SKM-1 treated with dmso at 0.1 percent for 144 hours (cell line): ENCODE data around the gene PSAPL1.

Experiments
- DNase-seq: peaks from one replicate; lab custom pipeline; 2025; ENCODE audit not compliant: unreplicated experiment; lab: John Stamatoyannopoulos, UW

The PSAPL1 gene

DNA sequence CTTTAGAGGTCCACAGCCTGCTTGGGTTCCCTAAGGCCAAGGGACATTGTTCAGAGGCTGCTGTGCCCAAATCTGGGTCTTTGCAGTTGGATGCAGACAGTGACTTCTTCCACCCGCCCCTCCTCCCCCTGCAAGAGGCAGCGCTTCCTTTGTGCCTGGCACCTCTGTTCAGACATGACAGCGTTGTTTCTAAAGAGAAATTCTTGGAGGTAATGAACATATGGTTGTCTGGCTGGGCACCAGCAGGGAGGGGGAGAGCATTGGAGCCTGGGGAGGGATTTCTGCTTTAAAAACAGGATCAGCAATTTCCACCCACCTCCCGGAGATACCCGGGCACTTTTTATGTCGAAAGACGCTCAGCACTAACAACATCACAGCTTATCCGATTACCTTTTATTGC lies 51.5 kb downstream of the PSAPL1 start:
- no peak for DNase-seq

DNA sequence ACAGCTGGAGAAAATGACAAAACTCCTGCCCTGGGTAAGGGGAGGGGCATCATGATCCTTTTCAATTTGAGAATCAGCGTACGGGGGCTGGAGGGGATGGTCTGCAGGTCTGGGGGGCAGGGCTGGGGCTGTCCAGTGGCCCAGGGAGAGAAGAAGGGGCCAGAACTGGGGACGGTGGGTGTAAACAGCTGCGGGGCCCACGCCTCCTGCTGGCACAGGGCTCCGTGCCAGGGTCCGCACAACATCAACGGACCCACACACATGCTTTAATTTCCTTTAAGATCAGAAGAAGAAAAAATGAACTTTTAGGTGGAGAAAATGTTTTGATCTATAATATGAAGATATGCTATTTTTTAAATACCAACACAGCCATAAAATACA lies 52.1 kb downstream of the PSAPL1 start:
- DNase-seq, result no peak

DNA sequence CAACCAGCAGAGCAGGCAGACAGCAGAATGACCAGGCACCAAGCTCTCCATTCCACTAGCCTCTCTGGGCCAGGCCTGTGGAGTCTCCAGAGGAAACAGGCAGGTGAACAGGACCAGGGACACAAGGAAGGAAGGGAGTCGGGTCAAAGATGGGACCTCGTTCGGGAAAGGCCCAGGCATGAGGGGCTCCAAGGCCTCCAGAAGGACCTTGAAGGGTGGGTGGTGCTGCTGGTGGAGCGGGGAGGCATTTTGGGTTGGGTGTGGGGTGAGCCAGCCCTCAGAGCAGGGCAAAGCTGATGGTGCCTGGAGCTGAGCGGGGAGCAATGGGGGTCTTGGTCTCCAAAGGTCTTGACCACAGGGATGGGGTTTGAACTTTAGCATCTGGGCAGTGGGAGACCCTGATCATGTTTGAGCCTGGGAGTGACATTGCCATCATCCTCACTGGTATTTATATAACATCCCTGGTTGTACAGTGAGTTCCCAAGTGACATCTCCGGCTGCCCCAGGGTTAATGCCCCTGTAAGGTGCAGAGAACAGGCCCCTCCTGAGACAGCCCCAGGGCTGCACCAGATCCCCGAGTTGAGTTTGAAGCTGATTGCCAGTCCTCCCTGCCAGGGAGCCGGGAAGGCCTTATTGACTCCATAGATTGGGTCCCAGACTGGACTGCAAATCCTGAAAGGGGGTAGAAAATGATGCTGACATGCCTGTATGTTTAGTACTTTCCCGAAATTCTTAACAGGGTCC lies 52.7 kb downstream of the PSAPL1 start:
- DNase-seq, result no peak

DNA sequence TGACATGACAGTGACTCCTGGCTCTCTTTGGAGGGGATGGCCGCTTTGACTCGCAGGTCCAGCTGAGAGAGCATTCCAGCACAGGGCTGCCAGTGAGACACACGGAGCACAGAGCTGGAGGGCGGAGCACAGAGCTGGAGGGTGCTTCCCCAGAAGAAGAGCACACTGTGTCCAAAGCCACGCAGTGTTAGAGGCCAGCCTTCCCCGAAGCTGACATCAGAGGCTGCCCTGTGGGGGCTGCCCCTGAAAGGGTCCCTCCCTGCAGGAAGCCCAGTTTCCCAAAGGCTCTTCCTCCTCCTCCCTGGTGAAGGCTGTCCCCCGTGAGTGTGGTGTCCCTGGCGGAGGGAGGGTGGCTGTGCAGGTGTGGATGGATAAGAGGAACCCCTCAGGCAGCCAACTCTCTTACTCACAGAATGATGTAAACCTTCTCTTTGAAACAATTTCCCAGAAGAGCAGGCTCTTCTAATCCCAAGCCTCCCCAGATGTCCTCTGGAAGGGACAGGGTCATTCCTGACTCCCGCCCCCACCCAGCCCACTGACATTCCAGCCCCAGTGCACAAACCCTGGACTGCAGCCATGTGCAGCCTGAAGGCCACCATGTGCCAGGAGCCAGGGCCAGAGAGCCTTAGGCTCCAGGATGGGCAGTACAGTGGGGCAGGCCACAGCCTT lies 53.4 kb downstream of the PSAPL1 start:
- DNase-seq, result no peak
